CD1c-positive myeloid dendritic cell (primary cell): ENCODE data around the gene SULT6B1.
A peak's percentile ranks its signal among the peaks of the same experiment; 100 is the strongest.

Experiments
- DNase-seq: peaks from one replicate; pipeline ENCODE4 v3.0.0-alpha.2; 2016; ENCODE audit errors: extremely low spot score

SULT6B1 gene

DNA sequence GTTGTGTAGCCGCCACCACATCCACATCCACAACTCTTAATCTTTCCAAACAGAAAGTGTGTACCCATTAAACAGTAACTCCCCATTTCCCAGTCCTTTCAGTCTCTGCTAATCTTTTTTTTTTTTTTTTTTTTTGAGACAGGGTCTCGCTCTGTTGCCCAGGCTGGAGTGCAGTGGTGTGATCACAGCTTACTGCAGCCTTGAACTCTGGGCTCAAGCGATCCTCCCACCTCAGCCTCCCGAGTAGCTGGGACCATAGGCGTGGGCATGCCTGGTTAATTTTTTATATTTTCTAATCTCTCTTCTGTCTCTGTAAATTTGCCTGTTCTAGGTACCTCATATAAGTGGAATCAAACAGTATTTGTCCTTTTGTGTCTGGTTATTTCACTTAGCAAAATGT is 35.2 kb downstream of the SULT6B1 start:
- no peak for DNase-seq

GRCh38 chr2:37149626-37150322 is 38.7 kb downstream of the SULT6B1 start:
- no peak for DNase-seq

DNA sequence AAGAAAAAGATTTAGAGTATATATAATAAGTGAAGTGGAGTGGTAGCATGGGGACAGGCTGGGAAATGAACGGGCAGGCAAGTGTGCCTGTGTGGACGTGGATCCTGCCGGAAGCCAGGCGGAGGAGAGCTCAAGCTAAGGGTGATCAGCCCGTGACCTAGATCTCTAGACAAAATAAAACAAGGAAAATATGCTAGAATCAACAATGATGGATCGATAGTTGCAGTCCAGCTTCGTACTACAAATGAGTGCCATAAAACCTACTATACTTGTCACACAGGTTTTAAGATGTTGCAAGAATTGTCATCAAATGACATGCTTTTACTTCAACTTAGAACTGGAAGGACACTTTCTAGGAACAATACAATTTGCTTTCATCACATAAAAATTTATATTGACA is 40.1 kb downstream of the SULT6B1 start:
- DNase-seq = no peak

GRCh38 chr2:37146062-37146461 is 42.4 kb downstream of the SULT6B1 start:
- DNase-seq = no peak

DNA sequence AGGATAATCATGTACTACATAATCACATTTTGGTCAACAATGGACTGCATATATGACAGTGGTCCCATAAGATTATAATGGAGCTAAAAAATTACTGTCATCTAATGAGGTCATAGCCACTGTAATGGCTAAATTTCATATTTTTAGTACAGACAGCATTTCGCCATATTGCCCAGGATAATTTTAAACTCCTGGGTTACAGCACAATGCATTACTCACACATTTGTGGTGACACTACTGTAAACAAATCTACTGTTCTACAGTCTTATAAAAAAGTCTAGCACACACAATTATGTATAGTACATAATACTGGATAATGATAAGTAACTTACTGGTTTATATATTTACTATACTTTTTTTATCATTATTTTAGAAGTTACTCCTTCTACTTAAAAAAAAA is 44.5 kb downstream of the SULT6B1 start:
- DNase-seq = no peak

DNA sequence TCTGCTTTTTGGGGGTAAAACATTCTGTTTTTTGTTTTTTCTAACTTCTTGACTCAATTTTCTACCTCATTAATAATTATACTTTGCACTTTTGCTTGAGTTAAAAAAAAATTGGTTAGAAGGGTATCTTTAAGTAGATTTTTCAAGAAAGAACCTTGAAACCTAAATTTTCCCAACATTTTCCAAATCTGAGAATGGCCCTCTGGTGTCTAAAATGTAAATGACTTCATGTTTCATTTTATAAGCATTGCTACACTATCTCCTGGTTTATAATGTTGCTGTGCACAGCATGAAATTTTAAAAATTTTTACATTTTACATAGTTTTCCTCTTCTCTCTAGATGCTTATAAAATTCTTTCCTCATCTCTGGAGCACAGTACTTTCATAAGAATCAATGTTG is 45.9 kb downstream of the SULT6B1 start:
- DNase-seq = no peak

GRCh38 chr2:37132914-37133313 is 55.6 kb downstream of the SULT6B1 start:
- DNase-seq = no peak

DNA sequence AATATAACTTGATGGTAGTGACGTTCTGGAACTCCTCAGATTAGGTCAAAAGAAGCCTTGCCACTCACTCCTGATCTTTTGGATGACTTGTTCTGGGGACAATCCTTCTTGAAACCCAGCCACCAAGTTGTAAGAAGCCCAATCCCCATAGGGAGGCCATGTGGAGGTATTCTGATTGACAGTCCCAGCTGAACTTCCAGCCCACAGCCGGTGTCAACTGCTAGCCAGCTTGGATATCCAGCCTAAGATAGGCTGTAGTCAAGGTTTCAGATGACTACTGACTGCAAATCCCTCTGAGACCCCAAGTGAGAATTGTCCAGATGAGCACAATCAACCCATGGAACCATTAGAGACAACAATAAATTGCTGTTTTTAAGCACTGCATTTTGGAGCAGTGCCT is 63.1 kb downstream of the SULT6B1 start:
- DNase-seq = no peak

DNA sequence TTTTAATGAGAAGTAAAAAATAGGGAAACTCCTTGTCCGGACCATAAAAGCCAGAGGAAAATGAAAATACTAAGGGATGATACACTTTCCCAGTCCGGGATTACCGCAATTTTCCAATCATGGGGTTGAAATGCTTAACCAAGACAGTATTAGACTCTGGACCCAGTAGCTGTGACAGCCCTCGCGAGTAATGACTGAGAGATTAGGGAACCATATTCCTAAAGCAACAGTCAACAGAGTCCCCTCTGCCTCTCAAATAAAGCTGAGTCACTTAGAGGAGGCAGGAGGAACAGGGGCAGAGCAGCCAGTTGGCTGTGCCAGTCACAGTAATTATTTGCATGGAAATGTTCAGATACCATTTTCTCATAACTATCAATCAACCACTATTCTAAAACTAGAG is 69.3 kb downstream of the SULT6B1 start:
- peak; percentile 2 for DNase-seq
